DOHH2 (cell line): ENCODE results near the gene IL18.

Source experiments
- CTCF ChIP-seq: fragments of 200-600 bp; sonication (generic); IDR thresholded peaks from one replicate; pipeline ENCODE4 v1.5.1; 2014; ENCODE audit warnings: antibody characterized with exemption, mild to moderate bottlenecking, low read depth, low read length; ENCODE audit not compliant: poor library complexity, severe bottlenecking
- EZH2phosphoT487 ChIP-seq: fragments of 200-600 bp; sonication (generic); IDR thresholded peaks from 2 replicates; pipeline ENCODE4 v1.6.1; 2017; ENCODE audit warnings: borderline replicate concordance, mild to moderate bottlenecking, antibody characterized with exemption, low read length, moderate library complexity, mixed read lengths

- TF ChIP-seq CTCF = peak; percentile 60
- no peak for TF ChIP-seq EZH2phosphoT487
Observed at GRCh38 chr11:112113539-112114457, 50.1 kb downstream of the IL18 start.
